Gastroesophageal sphincter (tissue), 4 donors: Measurements from ENCODE around the gene NAA10. TPM values are rescaled to one million over a fixed set of nuclear protein-coding genes. Genes with fewer than 3 reads are reported as not detected.

ENCODE experiments used
- ATAC-seq: fragments of 150-250 bp; one replicate; pipeline ENCODE4 v1.9.1; 2016; ENCODE audit warnings: mild to moderate bottlenecking, moderate library complexity
- H3K27ac ChIP-seq, 4 donors: fragments of 200-600 bp; sonication (generic) in 3 of 4; 1 replicate in 3 of 4; 2 replicates in 1 of 4; pipeline ENCODE4 v1.5.1; 2016 to 2019
- H3K27me3 ChIP-seq: fragments of 200-600 bp; sonication (generic); one replicate; pipeline ENCODE4 v1.5.1; 2019
- H3K36me3 ChIP-seq, 2 donors: fragments of 200-600 bp; sonication (generic); one replicate each; pipeline ENCODE4 v1.5.1; 2019; ENCODE audit warnings: control low read depth in 1 of 2
- H3K4me1 ChIP-seq, 3 donors: fragments of 200-600 bp; sonication (generic); 1 replicate in 2 of 3; 2 replicates in 1 of 3; pipeline ENCODE4 v1.5.1; 2016 to 2019; ENCODE audit warnings: control low read depth in 2 of 3
- H3K4me3 ChIP-seq, 2 donors: fragments of 200-600 bp; sonication (generic); one replicate each; pipeline ENCODE4 v1.5.1; 2019; ENCODE audit warnings: mild to moderate bottlenecking in 1 of 2, moderate library complexity in 1 of 2
- H3K9me3 ChIP-seq, 3 donors: fragments of 200-600 bp; sonication (generic); one replicate each; pipeline ENCODE4 v1.5.1; 2017 to 2019; ENCODE audit warnings: control low read depth in 2 of 3
- CTCF ChIP-seq, 4 experiments: fragments of 200-600 bp in 2 of 4; fragments of 450-650 bp in 2 of 4; sonication (generic) in 1 of 4; IDR thresholded peaks; one replicate each; pipeline ENCODE4 v1.5.1; 2017 to 2019; ENCODE audit warnings: antibody characterized with exemption in 4 of 4, mild to moderate bottlenecking in 2 of 4, moderate library complexity in 2 of 4
- EP300 ChIP-seq: sonication (generic); formaldehyde crosslinking; IDR thresholded peaks from one replicate; pipeline ENCODE4 v1.6.1; 2017; ENCODE audit warnings: antibody characterized with exemption, mild to moderate bottlenecking
- POLR2A ChIP-seq, 2 donors: fragments of 450-650 bp; IDR thresholded peaks; one replicate each; pipeline ENCODE4 v1.6.1; 2017; ENCODE audit warnings: antibody characterized with exemption in 2 of 2, mild to moderate bottlenecking in 2 of 2, moderate library complexity in 1 of 2
- POLR2AphosphoS5 ChIP-seq: sonication (generic); formaldehyde crosslinking; IDR thresholded peaks from one replicate; pipeline ENCODE4 v1.6.1; 2017; ENCODE audit warnings: antibody characterized with exemption
- WGBS, 2 donors: methylation state at CpG; one replicate each; pipeline ENCODE4 v1.1.5; 2018; ENCODE audit warnings: low coverage in 1 of 2; 5-methylcytosine and 5-hydroxymethylcytosine counted together
- total RNA-seq, 4 donors: library from RNA; depleted of rRNA; stranded (reverse); fragments of >200 nt; gene quantifications; one replicate each; pipeline ENCODE4 v1.1.0, GENCODE V29; 2016

Gene NAA10
- total RNA-seq, 4 donors from 2014 or later: 68.3 to 103 (median 89.2) TPM

- TF ChIP-seq POLR2AphosphoS5 (no peak), EP300 (no peak), CTCF (IDR thresholded peaks at IDR 0.05) (no peak)
- Histone ChIP-seq H3K27ac (peak overlapping the region in 1 of 4 donors; percentile 66), H3K36me3 (peaks cover 0 to 7% of the 10 kb centered on the region in 2 donors), H3K27me3 (no peaks in the 10 kb centered on the region), H3K4me3 (peak overlapping the region; percentile 4 to 42), H3K9me3 (no peaks in the 10 kb centered on the region), H3K4me1 (peaks cover 0 to 37% (median 0%) of the 10 kb centered on the region in 3 donors)
- 50% methylated on average over 1 of the region's 6 CpGs; no CpG with 5 or more reads in 1 of the 2 donors for WGBS, 2 donors
- no peak for ATAC-seq
Observed at GRCh38 chrX:153944800-153945150, 9.9 kb upstream of the NAA10 start.

DNA sequence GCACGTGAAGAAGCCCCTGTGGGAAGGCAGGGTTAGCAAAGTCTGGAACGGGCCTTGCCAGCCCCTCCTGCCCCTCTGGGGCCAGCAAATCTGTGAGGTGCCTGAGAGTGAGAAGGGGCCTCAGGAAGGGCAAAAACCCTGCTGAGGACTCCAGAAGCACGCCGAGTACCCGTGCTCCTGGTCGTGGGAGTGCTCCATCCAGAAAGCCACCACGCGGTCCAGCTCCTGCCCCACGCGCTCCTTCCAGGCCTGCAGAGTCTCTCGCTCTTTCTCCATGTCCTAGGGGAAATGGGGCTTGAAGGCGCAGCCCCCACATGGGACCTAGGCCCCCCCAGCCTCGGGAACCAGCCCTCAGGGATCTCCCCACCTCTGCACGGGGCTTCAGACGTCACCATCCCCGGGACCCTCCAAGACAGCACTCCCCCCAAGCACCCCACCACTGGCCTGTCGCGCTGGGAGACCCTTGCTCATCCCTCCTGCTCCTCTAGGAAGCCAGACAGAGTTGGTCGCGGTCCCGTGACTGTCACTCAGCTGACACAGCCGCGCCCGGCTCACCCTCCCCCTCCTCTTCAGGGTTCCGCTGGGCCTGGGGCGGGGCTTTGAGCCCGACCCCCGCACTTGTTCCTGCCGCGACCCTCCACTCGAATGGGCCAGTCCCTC is 9.4 kb upstream of the NAA10 start, which contains the start of gene RENBP:
RENBP (minus strand) TSS at position 504 of the 660 bp plus-strand sequence; CDS start at position 471, 33 bp downstream.
- Histone ChIP-seq H3K36me3 (peaks cover 0 to 2% of the 10 kb centered on the region in 2 donors), H3K9me3 (no peaks in the 10 kb centered on the region), H3K27me3 (no peaks in the 10 kb centered on the region), H3K4me3 (peak within 1 kb of the TSS; percentile 4 to 42), H3K27ac (peak within 1 kb of the TSS in 2 of 4 donors; percentile 41 to 66), H3K4me1 (peaks cover 0 to 32% (median 0%) of the 10 kb centered on the region in 3 donors)
- no peak for ATAC-seq
- 38% methylated on average over 4 of the region's 31 CpGs; no CpG with 5 or more reads in 1 of the 2 donors for WGBS, 2 donors
- TF ChIP-seq EP300: no peak
- peak in 1 of 2 donors; percentile 8 for TF ChIP-seq POLR2A (IDR thresholded peaks at IDR 0.05)
- TF ChIP-seq POLR2AphosphoS5: no peak
- no peak for TF ChIP-seq CTCF (IDR thresholded peaks at IDR 0.05)

GRCh38 chrX:153941336-153942252 is 6.8 kb upstream of the NAA10 start:
- H3K27me3 ChIP-seq: no peaks in the 10 kb centered on the region
- TF ChIP-seq POLR2A (IDR thresholded peaks at IDR 0.05) (no peak), CTCF (IDR thresholded peaks at IDR 0.05) (no peak), POLR2AphosphoS5 (no peak), EP300 (no peak)
- H3K4me3 ChIP-seq: peak overlapping the region in 1 of 2 donors; percentile 10
- no peaks in the 10 kb centered on the region for H3K9me3 ChIP-seq
- no peaks in the 10 kb centered on the region for H3K36me3 ChIP-seq
- peak; percentile 9 for ATAC-seq
- no CpG with 5 or more reads among the region's 23 CpGs for WGBS, 2 donors
- peaks cover 0 to 7% (median 0%) of the 10 kb centered on the region in 3 donors for H3K4me1 ChIP-seq
- peak overlapping the region in 1 of 4 donors; percentile 36 for H3K27ac ChIP-seq

DNA sequence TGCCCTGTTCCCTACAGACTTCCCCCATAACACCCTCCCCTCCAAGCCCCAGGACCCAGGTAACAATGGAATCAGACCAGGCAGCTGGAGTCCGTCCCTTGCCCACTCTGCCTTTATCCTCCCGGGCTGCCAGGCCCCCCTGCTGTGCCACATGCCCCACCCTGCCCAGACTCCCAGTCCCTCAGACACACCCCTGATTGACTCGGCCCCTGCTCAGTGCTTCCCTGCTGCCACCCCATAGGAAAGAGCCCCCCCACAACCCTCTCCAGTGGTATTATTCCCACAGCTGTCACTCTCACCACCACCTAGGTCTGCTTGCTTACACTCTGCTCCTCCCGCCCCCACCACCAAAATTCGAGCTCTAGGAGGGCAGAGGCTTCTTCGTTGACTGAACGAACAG is 4.7 kb upstream of the NAA10 start:
- no peaks in the 10 kb centered on the region for H3K27me3 ChIP-seq
- TF ChIP-seq EP300: no peak
- no peak for TF ChIP-seq POLR2A (IDR thresholded peaks at IDR 0.05)
- TF ChIP-seq POLR2AphosphoS5: no peak
- no peak for TF ChIP-seq CTCF (IDR thresholded peaks at IDR 0.05)
- H3K4me1 ChIP-seq: peaks cover 0 to 12% (median 0%) of the 10 kb centered on the region in 3 donors
- no peak overlapping the region for H3K4me3 ChIP-seq
- no peaks in the 10 kb centered on the region for H3K9me3 ChIP-seq
- no CpG with 5 or more reads among the region's 7 CpGs for WGBS, 2 donors
- ATAC-seq: no peak
- no peak overlapping the region for H3K27ac ChIP-seq
- no peaks in the 10 kb centered on the region for H3K36me3 ChIP-seq
